ENCODE measurements around the gene RTP5.
"Not testable (repeated sequence)": the region's sequence is repeated elsewhere in the genome, so short reads cannot be mapped to it uniquely, and the experiment has no call there.

Gene RTP5

DNA sequence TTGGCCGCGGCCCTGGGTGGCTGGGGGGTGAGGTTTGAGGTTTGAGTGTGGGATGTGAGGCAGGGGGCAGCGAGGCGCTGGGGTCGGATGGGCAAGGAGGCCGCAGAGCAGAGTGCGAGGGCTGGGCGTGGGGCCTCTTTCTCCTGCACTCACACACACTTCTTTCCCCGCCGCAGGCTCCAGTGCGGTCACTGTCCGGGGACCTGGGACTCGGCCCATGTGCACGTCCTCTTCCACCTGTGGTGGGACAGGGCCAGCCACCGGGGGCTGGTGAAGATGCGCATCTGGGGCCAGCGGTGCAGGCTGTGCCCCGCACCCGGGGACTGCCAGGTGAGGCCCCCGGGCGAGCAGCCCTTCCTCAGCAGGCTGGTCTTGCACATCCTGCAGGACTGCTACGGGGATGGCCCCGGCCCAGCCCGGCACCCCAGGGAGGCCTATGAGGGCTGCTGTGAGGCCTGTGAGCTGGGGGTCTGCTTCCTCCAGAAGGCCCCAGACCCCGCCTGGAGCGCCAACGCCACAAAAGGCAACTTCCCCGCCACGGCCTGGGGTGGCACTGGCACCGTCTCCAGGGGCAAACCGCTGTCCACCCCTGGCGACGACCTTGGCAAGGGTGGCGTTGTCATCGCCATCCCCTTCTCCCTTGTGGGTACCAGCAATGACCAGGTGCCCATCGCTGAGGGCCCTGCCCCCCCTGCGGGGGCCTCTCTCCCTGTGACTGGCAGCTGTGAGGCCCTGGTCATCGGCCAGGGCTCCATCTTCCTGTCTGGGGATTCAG, 2.2 kb downstream of the RTP5 start:
- TF ChIP-seq, protein P1, sequence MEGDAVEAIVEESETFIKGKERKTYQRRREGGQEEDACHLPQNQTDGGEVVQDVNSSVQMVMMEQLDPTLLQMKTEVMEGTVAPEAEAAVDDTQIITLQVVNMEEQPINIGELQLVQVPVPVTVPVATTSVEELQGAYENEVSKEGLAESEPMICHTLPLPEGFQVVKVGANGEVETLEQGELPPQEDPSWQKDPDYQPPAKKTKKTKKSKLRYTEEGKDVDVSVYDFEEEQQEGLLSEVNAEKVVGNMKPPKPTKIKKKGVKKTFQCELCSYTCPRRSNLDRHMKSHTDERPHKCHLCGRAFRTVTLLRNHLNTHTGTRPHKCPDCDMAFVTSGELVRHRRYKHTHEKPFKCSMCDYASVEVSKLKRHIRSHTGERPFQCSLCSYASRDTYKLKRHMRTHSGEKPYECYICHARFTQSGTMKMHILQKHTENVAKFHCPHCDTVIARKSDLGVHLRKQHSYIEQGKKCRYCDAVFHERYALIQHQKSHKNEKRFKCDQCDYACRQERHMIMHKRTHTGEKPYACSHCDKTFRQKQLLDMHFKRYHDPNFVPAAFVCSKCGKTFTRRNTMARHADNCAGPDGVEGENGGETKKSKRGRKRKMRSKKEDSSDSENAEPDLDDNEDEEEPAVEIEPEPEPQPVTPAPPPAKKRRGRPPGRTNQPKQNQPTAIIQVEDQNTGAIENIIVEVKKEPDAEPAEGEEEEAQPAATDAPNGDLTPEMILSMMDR (IDR thresholded peaks at IDR 0.05; ENCODE audit: borderline replicate concordance, control extremely low read depth, extremely low read depth, insufficient read depth, missing control alignments), result no peak
- in situ Hi-C loops (cut with MboI; ENCODE audit: low sequenced_read_pairs, unreplicated experiment), result loop anchor here (10.0 kb wide), 1 partner anchor 137 kb away; the partner anchor contains the start of gene D2HGDH
- DNase-seq (ENCODE audit: low spot score), result no peak

DNA sequence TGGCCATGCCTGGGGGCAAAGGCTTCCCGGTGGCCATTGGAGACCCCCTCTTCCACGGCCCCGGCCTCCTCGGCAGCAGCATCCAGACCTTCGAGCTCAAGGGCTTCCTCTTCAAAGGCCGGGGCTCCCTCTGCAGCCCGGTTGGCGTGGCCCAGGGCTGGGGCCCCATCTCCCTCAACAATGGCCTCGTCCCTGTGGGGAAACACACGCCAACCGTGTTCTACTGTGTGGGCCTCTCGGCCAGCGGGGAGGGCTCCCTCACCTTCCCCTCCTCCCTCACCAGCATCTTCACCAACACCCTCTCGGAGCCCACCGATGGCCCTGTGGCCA, 2.7 kb downstream of the RTP5 start:
- TF ChIP-seq, protein P1 (IDR thresholded peaks at IDR 0.05; ENCODE audit: borderline replicate concordance, control extremely low read depth, extremely low read depth, insufficient read depth, missing control alignments), result no peak
- in situ Hi-C loops (cut with MboI; ENCODE audit: low sequenced_read_pairs, unreplicated experiment), result loop anchor here (10.0 kb wide), 1 partner anchor 137 kb away; the partner anchor contains the start of gene D2HGDH
- no peak for DNase-seq (ENCODE audit: low spot score)

DNA sequence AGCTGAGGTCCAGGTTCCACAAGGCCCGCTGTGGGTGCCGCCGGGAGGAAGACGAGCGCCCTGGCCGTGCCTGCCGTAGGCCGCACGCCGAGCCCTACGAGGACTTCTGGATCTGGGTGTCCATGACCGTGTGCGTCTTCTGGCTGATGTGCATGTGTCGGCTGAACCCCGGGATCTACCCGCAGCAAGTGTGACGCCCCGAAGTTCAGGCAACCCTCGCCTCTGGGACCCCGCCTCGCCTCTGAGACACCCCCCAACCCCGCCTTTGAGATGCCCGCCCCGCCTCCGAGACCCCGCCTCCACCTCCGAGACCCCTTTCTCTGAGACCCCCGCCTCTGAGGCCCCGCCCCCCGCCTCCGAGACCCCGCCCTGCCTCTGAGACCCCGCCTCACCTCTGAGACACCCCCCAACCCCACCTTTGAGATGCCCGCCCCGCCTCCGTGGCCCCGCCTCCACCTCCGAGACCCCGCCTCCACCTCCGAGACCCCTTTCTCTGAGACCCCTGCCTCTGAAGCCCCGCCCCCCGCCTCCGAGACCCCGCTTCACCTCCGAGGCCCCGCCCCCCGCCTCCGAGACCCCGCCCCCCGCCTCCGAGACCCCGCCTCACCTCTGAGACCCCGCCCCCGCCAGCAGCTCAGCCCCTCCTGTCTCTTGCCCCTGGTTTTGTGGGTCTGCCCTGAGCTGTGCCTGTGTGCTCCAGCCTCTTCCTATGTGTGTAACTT, 3.7 kb downstream of the RTP5 start:
- TF ChIP-seq, protein P1 (IDR thresholded peaks at IDR 0.05; ENCODE audit: borderline replicate concordance, control extremely low read depth, extremely low read depth, insufficient read depth, missing control alignments), result no peak
- no peak for DNase-seq (ENCODE audit: low spot score)
- in situ Hi-C loops (cut with MboI; ENCODE audit: low sequenced_read_pairs, unreplicated experiment), result loop anchor here (10.0 kb wide), 1 partner anchor 138 kb away; the partner anchor contains the start of gene D2HGDH

DNA sequence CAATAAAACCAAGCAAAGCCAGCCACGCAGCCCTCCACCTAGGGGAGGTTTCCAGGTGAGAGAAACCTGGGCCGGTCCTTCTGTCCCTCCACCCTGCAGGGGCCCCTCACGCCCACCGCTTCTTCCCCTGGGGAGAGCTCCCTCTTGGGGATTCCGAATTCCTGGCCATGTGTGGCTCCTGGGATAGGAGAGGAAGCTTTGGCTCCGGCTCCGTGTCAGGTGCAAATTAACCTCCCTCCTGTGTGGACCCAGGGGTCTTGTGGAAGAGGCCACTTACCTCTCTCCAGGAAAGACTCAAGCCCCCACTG, 4.2 kb downstream of the RTP5 start:
- no peak for DNase-seq (ENCODE audit: low spot score)

DNA sequence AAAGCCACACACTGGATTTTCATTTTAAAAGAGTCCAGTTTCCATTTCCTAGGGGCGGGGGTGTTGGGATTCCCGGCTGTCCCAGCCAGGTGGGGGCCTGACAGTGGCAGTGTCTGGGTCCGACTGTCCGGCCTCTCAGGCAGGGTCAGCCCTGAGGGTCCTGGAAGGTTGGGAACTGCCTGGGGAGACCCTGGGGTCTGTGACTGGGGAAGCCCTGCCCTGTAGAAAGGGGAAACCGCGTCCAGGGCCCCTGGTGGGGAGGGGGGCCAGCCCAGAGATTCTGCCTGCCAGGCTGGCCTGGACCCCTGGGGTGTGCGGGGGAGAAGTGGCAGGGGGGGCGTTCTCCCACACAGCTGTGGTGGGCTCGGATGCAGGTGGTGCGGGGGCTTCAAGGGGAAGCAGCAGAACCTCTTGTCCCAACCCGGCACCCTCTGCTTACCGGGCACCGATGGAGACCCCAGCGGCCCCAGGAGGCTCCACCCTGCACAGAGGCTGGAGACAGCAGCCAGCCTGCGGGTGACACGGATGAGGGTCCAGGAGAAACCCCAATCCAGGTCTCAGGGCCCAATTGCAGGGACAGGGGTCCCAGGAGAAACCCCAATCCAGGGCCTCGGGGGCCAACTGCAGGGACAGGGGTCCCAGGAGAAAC, 4.9 kb downstream of the RTP5 start:
- TF ChIP-seq, protein P1 (IDR thresholded peaks at IDR 0.05; ENCODE audit: borderline replicate concordance, control extremely low read depth, extremely low read depth, insufficient read depth, missing control alignments), result no peak
- DNase-seq (ENCODE audit: low spot score), result no peak
- in situ Hi-C loops (cut with MboI; ENCODE audit: low sequenced_read_pairs, unreplicated experiment), result loop anchor here (10.0 kb wide), 1 partner anchor 140 kb away; the partner anchor contains the start of gene D2HGDH

More for the DNA sequence above, 4.2 kb downstream of the RTP5 start:
- TF ChIP-seq, protein P1 (IDR thresholded peaks at IDR 0.05; ENCODE audit: borderline replicate concordance, control extremely low read depth, extremely low read depth, insufficient read depth, missing control alignments), result no peak
- in situ Hi-C loops (cut with MboI; ENCODE audit: low sequenced_read_pairs, unreplicated experiment), result loop anchor here (10.0 kb wide), 1 partner anchor 139 kb away; the partner anchor contains the start of gene D2HGDH

DNA sequence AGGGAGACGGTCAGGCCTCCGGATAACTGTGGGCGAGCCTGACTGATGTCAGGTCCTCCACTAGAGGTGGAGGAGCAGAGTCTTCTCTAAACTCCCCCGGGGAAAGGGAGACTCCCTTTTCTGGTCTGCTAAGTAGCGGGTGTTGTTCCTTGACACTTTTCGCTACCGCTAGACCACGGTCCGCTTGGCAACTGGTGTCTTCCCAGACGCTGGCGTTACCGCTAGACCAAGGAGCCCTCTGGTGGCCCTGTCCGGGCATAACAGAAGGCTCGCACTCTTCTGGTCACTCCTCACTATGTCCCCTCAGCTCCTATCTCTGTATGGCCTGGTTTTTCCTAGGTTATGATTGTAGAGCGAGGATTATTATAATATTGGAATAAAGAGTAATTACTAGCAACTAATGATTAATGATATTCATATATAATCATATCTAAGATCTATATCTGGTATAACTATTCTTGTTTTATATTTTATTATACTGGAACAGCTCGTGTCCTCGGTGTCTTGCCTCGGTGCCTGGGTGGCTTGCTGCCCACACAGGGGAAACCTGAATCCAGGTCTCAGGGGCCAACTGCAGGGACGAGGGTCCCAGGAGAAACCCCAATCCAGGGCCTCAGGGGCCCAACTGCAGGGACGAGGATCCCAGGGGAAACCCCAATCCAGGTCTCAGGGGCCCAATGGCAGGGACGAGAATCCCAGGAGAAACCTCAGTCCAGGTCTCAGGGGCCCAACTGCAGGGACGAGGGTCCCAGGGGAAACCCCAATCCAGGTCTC, 6.4 kb downstream of the RTP5 start:
- in situ Hi-C loops (cut with MboI; ENCODE audit: low sequenced_read_pairs, unreplicated experiment), result loop anchor here (10.0 kb wide), 1 partner anchor 141 kb away; the partner anchor contains the start of gene D2HGDH
- TF ChIP-seq, protein P1 (IDR thresholded peaks at IDR 0.05; ENCODE audit: borderline replicate concordance, control extremely low read depth, extremely low read depth, insufficient read depth, missing control alignments), result peak; percentile 24
- DNase-seq (ENCODE audit: low spot score), result not testable (repeated sequence)

Data from GM13976 (cell line).